HepG2 (cell line): ENCODE measurements around the gene SLC25A11. TPM values are rescaled to one million over a fixed set of nuclear protein-coding genes. Genes with fewer than 3 reads are reported as not detected.

Source experiments
- ARNT ChIP-seq: fragments of 450-650 bp; IDR thresholded peaks from 2 replicates; pipeline ENCODE4 v1.6.1; 2017
- BRD4 ChIP-seq: sonication (generic); formaldehyde crosslinking; IDR thresholded peaks from 2 replicates; pipeline ENCODE4 v1.4.0; 2020; ENCODE audit warnings: missing genetic modification reagents
- FOSL2 ChIP-seq: sonication (generic); formaldehyde crosslinking; IDR thresholded peaks from 2 replicates; pipeline ENCODE4 v1.4.0; 2020; ENCODE audit warnings: missing genetic modification reagents
- HBP1 ChIP-seq: IDR thresholded peaks from 2 replicates; pipeline ENCODE4 v1.6.1; 2016; ENCODE audit warnings: low read depth, control low read depth
- HIVEP1 ChIP-seq: sonication (generic); formaldehyde crosslinking; IDR thresholded peaks from 2 replicates; pipeline ENCODE4 v1.4.0; 2020; ENCODE audit warnings: mild to moderate bottlenecking, missing genetic modification reagents
- HNRNPLL ChIP-seq: fragments of 200-400 bp; formaldehyde crosslinking; IDR thresholded peaks from 2 replicates; pipeline ENCODE4 v1.6.1; 2017; ENCODE audit warnings: mild to moderate bottlenecking, low read depth, low read length; ENCODE audit not compliant: poor library complexity, severe bottlenecking
- HOXA9 ChIP-seq: sonication (generic); formaldehyde crosslinking; IDR thresholded peaks from 2 replicates; pipeline ENCODE4 v1.8.1; 2022; ENCODE audit warnings: missing genetic modification reagents, mild to moderate bottlenecking, moderate library complexity, borderline replicate concordance
- KDM2A ChIP-seq: sonication (generic); formaldehyde crosslinking; IDR thresholded peaks from 2 replicates; pipeline ENCODE4 v1.4.0; 2020; ENCODE audit warnings: low read depth, missing genetic modification reagents, borderline replicate concordance
- MXD4 ChIP-seq: IDR thresholded peaks from 2 replicates; pipeline ENCODE4 v1.6.1; 2016; ENCODE audit warnings: mild to moderate bottlenecking, missing biosample characterization, missing genetic modification reagents
- NCOA1 ChIP-seq: sonication (generic); formaldehyde crosslinking; IDR thresholded peaks from 2 replicates; pipeline ENCODE4 v1.9.0; 2021; ENCODE audit warnings: missing genetic modification reagents
- RFX5 ChIP-seq: IDR thresholded peaks from 2 replicates; pipeline ENCODE4 v1.6.1; 2011; ENCODE audit warnings: low read depth, low read length, improper control_type of control experiment
- WIZ ChIP-seq: sonication (generic); formaldehyde crosslinking; IDR thresholded peaks from 2 replicates; pipeline ENCODE4 v1.5.1; 2020; ENCODE audit warnings: mild to moderate bottlenecking, missing genetic modification reagents
- ZFP36 ChIP-seq: fragments of 150-350 bp; IDR thresholded peaks from 2 replicates; pipeline ENCODE4 v1.6.1; 2018; ENCODE audit warnings: borderline replicate concordance, low read length, low read depth; ENCODE audit not compliant: partially characterized antibody
- ZKSCAN1 ChIP-seq: fragments of 150-350 bp; IDR thresholded peaks from 2 replicates; pipeline ENCODE4 v1.6.1; 2014; ENCODE audit warnings: low read length
- ZNF225 ChIP-seq: sonication (generic); formaldehyde crosslinking; IDR thresholded peaks from 2 replicates; pipeline ENCODE4 v1.4.0; 2020; ENCODE audit warnings: mild to moderate bottlenecking, missing genetic modification reagents
- ZNF280B ChIP-seq: sonication (generic); formaldehyde crosslinking; IDR thresholded peaks from 2 replicates; pipeline ENCODE4 v1.5.0; 2020; ENCODE audit warnings: missing genetic modification reagents, mild to moderate bottlenecking, borderline replicate concordance
- ZNF569 ChIP-seq: sonication (generic); formaldehyde crosslinking; IDR thresholded peaks from 2 replicates; pipeline ENCODE4 v1.5.0; 2020; ENCODE audit warnings: mild to moderate bottlenecking, missing genetic modification reagents, moderate library complexity, borderline replicate concordance
- polyA plus RNA-seq, 8 experiments: library from polyadenylated mRNA; depleted of rRNA in 3 of 8; stranded (reverse) in 7 of 8; unstranded in 1 of 8; fragments of >200 nt; fragmentation: Illumina TruSeq in 4 of 8; extraction: Trizol in 4 of 8; gene quantifications; 2 replicates each; pipeline versions ENCODE4 v1.2.1 to v1.2.3, GENCODE V29; 2011 to 2016; ENCODE audit warnings: low read depth in 4 of 8, missing spikeins in 1 of 8, mixed read lengths in 1 of 8; ENCODE audit not compliant: insufficient read depth in 1 of 8
- total RNA-seq, 5 experiments: library from RNA; depleted of rRNA; stranded (reverse); fragments of >200 nt; fragmentation: Illumina TruSeq; extraction: Trizol; gene quantifications; 2 replicates each; pipeline ENCODE4 v1.2.3, GENCODE V29; 2016; ENCODE audit warnings: low read depth in 1 of 5
- TF ChIP-seq, protein P1 (sequence below): sonication (generic); formaldehyde crosslinking; IDR thresholded peaks from 2 replicates; pipeline ENCODE4 v1.5.0; 2020; ENCODE audit warnings: mild to moderate bottlenecking, missing genetic modification reagents
- TF ChIP-seq, protein P2 (sequence below): sonication (generic); formaldehyde crosslinking; IDR thresholded peaks from 2 replicates; pipeline ENCODE4 v1.9.0; 2021; ENCODE audit warnings: mild to moderate bottlenecking, missing genetic modification reagents

Gene SLC25A11
- total and polyA plus RNA-seq, 2 of the 13 experiments (the other 11 are each of a cell fraction or from before 2014, with no cell fraction given) = 35.4 to 47.2 TPM

- TF ChIP-seq HBP1 (CRISPR knock-in tag) (no peak), KDM2A (0 out of 2 replicates have a peak, but pooled peaks have one; percentile 59), ZNF225 (no peak), ZNF280B (no peak), HNRNPLL (no peak), ZFP36 (no peak), WIZ (CRISPR knock-in tag) (no peak), ZNF569 (no peak), RFX5 (no peak), HOXA9 (CRISPR knock-in tag) (no peak), FOSL2 (CRISPR knock-in tag) (no peak), ZKSCAN1 (no peak), MXD4 (CRISPR knock-in tag) (no peak), NCOA1 (CRISPR knock-in tag) (no peak), ARNT (no peak), BRD4 (CRISPR knock-in tag) (peak; percentile 43; the same call in 1 of the 2 replicates), HIVEP1 (CRISPR knock-in tag) (no peak)
- TF ChIP-seq, protein P1, sequence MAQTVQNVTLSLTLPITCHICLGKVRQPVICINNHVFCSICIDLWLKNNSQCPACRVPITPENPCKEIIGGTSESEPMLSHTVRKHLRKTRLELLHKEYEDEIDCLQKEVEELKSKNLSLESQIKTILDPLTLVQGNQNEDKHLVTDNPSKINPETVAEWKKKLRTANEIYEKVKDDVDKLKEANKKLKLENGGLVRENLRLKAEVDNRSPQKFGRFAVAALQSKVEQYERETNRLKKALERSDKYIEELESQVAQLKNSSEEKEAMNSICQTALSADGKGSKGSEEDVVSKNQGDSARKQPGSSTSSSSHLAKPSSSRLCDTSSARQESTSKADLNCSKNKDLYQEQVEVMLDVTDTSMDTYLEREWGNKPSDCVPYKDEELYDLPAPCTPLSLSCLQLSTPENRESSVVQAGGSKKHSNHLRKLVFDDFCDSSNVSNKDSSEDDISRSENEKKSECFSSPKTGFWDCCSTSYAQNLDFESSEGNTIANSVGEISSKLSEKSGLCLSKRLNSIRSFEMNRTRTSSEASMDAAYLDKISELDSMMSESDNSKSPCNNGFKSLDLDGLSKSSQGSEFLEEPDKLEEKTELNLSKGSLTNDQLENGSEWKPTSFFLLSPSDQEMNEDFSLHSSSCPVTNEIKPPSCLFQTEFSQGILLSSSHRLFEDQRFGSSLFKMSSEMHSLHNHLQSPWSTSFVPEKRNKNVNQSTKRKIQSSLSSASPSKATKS (CRISPR knock-in tag) = no peak
- TF ChIP-seq, protein P2, sequence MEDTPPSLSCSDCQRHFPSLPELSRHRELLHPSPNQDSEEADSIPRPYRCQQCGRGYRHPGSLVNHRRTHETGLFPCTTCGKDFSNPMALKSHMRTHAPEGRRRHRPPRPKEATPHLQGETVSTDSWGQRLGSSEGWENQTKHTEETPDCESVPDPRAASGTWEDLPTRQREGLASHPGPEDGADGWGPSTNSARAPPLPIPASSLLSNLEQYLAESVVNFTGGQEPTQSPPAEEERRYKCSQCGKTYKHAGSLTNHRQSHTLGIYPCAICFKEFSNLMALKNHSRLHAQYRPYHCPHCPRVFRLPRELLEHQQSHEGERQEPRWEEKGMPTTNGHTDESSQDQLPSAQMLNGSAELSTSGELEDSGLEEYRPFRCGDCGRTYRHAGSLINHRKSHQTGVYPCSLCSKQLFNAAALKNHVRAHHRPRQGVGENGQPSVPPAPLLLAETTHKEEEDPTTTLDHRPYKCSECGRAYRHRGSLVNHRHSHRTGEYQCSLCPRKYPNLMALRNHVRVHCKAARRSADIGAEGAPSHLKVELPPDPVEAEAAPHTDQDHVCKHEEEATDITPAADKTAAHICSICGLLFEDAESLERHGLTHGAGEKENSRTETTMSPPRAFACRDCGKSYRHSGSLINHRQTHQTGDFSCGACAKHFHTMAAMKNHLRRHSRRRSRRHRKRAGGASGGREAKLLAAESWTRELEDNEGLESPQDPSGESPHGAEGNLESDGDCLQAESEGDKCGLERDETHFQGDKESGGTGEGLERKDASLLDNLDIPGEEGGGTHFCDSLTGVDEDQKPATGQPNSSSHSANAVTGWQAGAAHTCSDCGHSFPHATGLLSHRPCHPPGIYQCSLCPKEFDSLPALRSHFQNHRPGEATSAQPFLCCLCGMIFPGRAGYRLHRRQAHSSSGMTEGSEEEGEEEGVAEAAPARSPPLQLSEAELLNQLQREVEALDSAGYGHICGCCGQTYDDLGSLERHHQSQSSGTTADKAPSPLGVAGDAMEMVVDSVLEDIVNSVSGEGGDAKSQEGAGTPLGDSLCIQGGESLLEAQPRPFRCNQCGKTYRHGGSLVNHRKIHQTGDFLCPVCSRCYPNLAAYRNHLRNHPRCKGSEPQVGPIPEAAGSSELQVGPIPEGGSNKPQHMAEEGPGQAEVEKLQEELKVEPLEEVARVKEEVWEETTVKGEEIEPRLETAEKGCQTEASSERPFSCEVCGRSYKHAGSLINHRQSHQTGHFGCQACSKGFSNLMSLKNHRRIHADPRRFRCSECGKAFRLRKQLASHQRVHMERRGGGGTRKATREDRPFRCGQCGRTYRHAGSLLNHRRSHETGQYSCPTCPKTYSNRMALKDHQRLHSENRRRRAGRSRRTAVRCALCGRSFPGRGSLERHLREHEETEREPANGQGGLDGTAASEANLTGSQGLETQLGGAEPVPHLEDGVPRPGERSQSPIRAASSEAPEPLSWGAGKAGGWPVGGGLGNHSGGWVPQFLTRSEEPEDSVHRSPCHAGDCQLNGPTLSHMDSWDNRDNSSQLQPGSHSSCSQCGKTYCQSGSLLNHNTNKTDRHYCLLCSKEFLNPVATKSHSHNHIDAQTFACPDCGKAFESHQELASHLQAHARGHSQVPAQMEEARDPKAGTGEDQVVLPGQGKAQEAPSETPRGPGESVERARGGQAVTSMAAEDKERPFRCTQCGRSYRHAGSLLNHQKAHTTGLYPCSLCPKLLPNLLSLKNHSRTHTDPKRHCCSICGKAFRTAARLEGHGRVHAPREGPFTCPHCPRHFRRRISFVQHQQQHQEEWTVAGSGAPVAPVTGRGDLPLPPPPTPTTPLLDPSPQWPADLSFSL (CRISPR knock-in tag) = 0 out of 2 replicates have a peak, but pooled peaks have one; percentile 18
These were observed 29.8 kb upstream of the SLC25A11 start (continued) for GRCh38 chr17:4969551-4970173.
